GM18502 (cell line): ENCODE measurements around the gene RNF213.
"Not testable (repeated sequence)": the region's sequence is repeated elsewhere in the genome, so short reads cannot be mapped to it uniquely, and the experiment has no call there.

Experiments
- ATAC-seq: cut with Tn5 transposase; IDR thresholded peaks from one replicate; pipeline ENCODE4 v1.9.1; 2021; ENCODE audit warnings: mild to moderate bottlenecking; ENCODE audit not compliant: unreplicated experiment, poor library complexity

The RNF213 gene

GRCh38 chr17:80267391-80267790 lies 6.7 kb downstream of the RNF213 start:
- ATAC-seq: no peak

- no peak for ATAC-seq
These were observed 7.8 kb downstream of the RNF213 start for GRCh38 chr17:80268427-80268826.

- no peak for ATAC-seq
These were observed 8.8 kb downstream of the RNF213 start for GRCh38 chr17:80269405-80269807.

GRCh38 chr17:80270104-80270503 lies 9.5 kb downstream of the RNF213 start:
- ATAC-seq: no peak

- no peak for ATAC-seq
These were observed 10.2 kb downstream of the RNF213 start for GRCh38 chr17:80270836-80271235.

- no peak for ATAC-seq
These were observed 11.7 kb downstream of the RNF213 start for GRCh38 chr17:80272366-80272765.

GRCh38 chr17:80274331-80274730 lies 13.7 kb downstream of the RNF213 start:
- no peak for ATAC-seq

- no peak for ATAC-seq
These were observed 14.3 kb downstream of the RNF213 start for GRCh38 chr17:80274871-80275449.

GRCh38 chr17:80275857-80276256 lies 15.2 kb downstream of the RNF213 start:
- not testable (repeated sequence) for ATAC-seq

- ATAC-seq: no peak
These were observed 17.4 kb downstream of the RNF213 start for GRCh38 chr17:80277751-80278671.

GRCh38 chr17:80279895-80280294 lies 19.2 kb downstream of the RNF213 start:
- no peak for ATAC-seq

- no peak for ATAC-seq
These were observed 20.9 kb downstream of the RNF213 start for GRCh38 chr17:80281516-80281915.

- ATAC-seq: no peak
These were observed 22.6 kb downstream of the RNF213 start for GRCh38 chr17:80283116-80283852.

- no peak for ATAC-seq
These were observed 24.0 kb downstream of the RNF213 start for GRCh38 chr17:80284631-80285030.

GRCh38 chr17:80285237-80285920 lies 24.7 kb downstream of the RNF213 start:
- no peak for ATAC-seq

GRCh38 chr17:80286638-80286960 lies 25.9 kb downstream of the RNF213 start:
- ATAC-seq: no peak

GRCh38 chr17:80287038-80287437 lies 26.4 kb downstream of the RNF213 start:
- no peak for ATAC-seq

GRCh38 chr17:80287806-80288567 lies 27.3 kb downstream of the RNF213 start:
- ATAC-seq: no peak

- no peak for ATAC-seq
These were observed 29.0 kb downstream of the RNF213 start for GRCh38 chr17:80289616-80290015.

GRCh38 chr17:80290156-80290555 lies 29.5 kb downstream of the RNF213 start:
- ATAC-seq: no peak
